ENCODE measurements around the gene DUS4L.

The DUS4L gene

GRCh38 chr7:107580716-107581383 is 17.1 kb downstream of the DUS4L start:
- no peak for DNase-seq (ENCODE audit: low read depth)

- DNase-seq (ENCODE audit: low read depth), result no peak
Measured at GRCh38 chr7:107581387-107582013, 17.7 kb downstream of the DUS4L start.

GRCh38 chr7:107582875-107583274 is 19.1 kb downstream of the DUS4L start:
- DNase-seq (ENCODE audit: low read depth), result no peak

GRCh38 chr7:107584716-107585115 is 20.9 kb downstream of the DUS4L start:
- DNase-seq (ENCODE audit: low read depth), result no peak

- no peak for DNase-seq (ENCODE audit: low read depth)
Measured at GRCh38 chr7:107588529-107589130, 24.9 kb downstream of the DUS4L start.

- DNase-seq (ENCODE audit: low read depth), result no peak
Measured at GRCh38 chr7:107591421-107591820, 27.6 kb downstream of the DUS4L start.

GRCh38 chr7:107592361-107593024 is 28.7 kb downstream of the DUS4L start:
- no peak for DNase-seq (ENCODE audit: low read depth)

- no peak for DNase-seq (ENCODE audit: low read depth)
Measured at GRCh38 chr7:107593025-107593410, 29.2 kb downstream of the DUS4L start.

GRCh38 chr7:107594961-107595737 is 31.4 kb downstream of the DUS4L start:
- no peak for DNase-seq (ENCODE audit: low read depth)

- DNase-seq (ENCODE audit: low read depth), result no peak
Measured at GRCh38 chr7:107596881-107597581, 33.3 kb downstream of the DUS4L start.

GRCh38 chr7:107597582-107597916 is 33.8 kb downstream of the DUS4L start:
- no peak for DNase-seq (ENCODE audit: low read depth)

GRCh38 chr7:107597953-107598352 is 34.2 kb downstream of the DUS4L start:
- DNase-seq (ENCODE audit: low read depth), result no peak

GRCh38 chr7:107599262-107599661 is 35.5 kb downstream of the DUS4L start:
- DNase-seq (ENCODE audit: low read depth), result no peak

GRCh38 chr7:107600816-107601215 is 37.0 kb downstream of the DUS4L start:
- DNase-seq (ENCODE audit: low read depth), result no peak

GRCh38 chr7:107605218-107605815 is 41.5 kb downstream of the DUS4L start:
- no peak for DNase-seq (ENCODE audit: low read depth)

- DNase-seq (ENCODE audit: low read depth), result no peak
Measured at GRCh38 chr7:107606303-107606702, 42.5 kb downstream of the DUS4L start.

- no peak for DNase-seq (ENCODE audit: low read depth)
Measured at GRCh38 chr7:107609811-107610261, 46.1 kb downstream of the DUS4L start.

GRCh38 chr7:107610323-107610722 is 46.6 kb downstream of the DUS4L start:
- DNase-seq (ENCODE audit: low read depth), result no peak

GRCh38 chr7:107613439-107613838 is 49.7 kb downstream of the DUS4L start:
- no peak for DNase-seq (ENCODE audit: low read depth)

GRCh38 chr7:107613948-107614347 is 50.2 kb downstream of the DUS4L start:
- DNase-seq (ENCODE audit: low read depth), result no peak

- no peak for DNase-seq (ENCODE audit: low read depth)
Measured at GRCh38 chr7:107614425-107614824, 50.7 kb downstream of the DUS4L start.
